Measurements from ENCODE around the gene PALMD. TPM values are rescaled to one million over a fixed set of nuclear protein-coding genes. Genes with fewer than 3 reads are reported as not detected.

PALMD gene
- total RNA-seq, 1 experiment from 2014 or later, result 0.31 TPM

DNA sequence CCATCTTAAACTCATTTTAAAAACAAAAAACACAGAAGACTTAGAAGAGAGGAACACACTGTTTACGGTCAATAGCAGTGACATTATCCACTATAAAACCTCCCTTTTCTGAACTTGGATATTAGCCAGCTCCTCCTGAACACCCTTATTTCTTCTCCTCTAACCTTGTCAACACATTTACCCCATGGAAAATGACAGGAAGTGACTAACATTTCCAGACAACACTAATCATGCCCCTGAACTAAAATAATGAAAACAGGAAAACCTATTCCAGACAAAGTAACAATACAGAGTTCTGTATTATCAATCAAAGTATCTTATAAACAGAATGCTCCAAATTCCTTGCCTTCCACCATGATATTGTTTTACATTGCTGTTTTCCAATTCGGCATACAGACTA is 45.3 kb downstream of the PALMD start:
- no peak for DNase-seq (ENCODE audit: low spot score)

DNA sequence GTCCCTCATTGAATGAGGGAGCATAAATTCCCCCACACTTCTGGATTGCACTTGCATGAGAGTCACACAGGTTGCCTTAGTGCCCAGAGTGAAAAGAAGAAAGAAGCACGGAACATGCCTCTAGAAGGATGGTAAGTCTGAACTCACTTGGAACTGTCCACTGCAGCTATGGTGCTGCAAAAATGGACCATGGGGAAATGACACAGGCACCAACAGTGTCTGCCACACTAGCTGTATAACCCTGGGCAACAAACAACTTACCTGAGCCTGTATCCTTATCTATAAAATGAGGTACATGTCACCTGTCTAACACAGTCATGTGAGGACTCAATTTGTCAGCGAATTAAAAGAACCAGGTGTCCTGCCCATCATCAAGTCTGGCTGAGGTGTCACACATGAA is 50.7 kb downstream of the PALMD start:
- DNase-seq (ENCODE audit: low spot score), result no peak

DNA sequence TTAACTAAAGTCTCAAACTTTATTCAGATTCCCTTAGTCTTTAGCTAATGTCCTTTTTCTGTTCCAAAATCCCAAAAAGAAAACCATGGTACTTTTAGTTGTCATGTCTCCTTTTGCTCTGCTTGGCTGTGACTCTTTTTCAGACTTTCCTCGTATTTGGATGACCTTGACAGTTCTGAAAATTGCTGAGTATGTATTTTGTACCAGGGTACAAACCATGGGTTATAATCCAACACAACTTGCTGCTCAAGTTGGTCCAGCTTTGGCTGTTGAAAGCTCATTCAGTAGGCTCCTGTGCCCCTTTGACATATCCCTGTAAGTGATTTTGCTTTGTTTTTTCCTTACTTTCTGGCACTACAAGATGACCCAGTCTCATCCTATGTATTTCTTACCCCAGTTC is 51.7 kb downstream of the PALMD start:
- DNase-seq (ENCODE audit: low spot score), result no peak

DNA sequence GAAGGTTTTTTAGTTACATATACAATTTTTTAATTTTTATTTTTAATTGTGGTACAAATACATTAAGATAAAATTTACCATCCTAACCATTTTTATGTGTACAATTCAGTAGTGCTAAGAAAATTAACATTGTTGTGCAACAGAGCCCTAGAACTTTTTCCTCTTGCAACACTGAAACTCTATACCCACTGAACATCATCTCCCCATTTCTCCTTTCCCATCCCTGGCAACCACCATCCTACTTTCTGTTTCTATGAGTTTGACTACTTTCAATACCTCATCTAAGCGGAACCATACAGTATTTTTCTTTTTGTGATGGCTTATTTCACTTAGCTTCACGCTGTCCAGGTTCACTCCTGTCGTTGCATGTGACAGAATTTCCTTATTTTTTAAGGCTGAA is 54.1 kb downstream of the PALMD start:
- DNase-seq (ENCODE audit: low spot score), result no peak

DNA sequence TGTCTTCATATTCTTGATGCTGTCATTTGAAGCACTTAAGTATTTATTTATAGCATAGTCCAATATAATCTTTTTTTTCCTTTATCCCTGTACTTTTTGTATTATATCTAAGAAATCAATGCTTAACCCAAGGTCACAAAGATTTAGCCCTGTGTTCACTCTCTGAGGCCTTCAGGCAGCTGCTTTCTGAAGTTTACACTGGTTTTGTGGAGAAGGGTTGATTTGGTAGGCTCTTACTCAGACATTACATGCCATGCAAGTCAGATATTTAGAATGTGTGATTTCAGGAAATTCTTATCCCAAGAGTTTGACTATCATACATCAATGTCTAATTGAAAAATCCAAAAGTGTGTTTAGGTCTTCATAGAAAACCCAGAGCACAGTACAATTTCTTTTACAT is 56.3 kb downstream of the PALMD start:
- DNase-seq (ENCODE audit: low spot score), result no peak

DNA sequence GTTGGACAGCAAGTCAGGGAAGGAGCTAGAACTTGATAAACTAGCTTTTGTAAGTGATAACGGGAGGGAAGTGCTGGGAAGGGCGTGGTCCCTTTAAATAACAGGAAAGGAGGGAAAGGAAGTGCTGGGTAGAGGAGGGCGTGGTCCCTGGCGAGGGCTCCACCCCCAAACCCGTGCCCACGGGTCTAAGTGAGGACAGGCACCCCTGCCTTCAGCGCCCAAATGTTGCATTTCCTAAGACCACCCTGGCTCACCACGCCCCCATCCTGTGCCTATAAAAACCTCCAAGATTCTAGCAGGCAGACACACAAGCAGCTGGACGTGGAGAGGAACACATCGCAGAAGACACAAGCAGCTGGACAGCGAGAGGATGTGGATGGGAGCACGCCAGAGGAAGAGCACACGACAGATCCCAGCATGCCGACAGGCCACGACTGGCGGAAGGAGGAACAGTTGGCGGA is 58.5 kb downstream of the PALMD start:
- DNase-seq (ENCODE audit: low spot score), result no peak

DNA sequence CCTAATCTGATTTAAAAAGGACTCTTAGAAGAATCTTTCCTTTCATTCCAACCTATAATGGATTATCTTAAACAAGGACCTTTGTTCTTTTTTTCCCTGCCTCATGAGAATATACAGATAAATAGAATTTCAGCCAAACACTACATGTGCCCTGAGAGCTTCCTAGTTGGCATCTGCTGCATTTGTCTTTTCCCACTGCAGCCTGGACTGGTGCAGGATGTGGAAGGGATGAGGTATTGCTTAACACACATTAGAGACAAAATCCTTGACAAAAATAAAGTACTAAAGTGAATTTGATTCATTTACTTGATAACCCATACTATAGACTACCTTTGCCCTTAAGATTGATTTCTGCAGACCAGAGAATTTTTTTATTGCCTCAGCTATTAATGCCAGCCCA is 59.5 kb downstream of the PALMD start:
- DNase-seq (ENCODE audit: low spot score), result no peak

DNA sequence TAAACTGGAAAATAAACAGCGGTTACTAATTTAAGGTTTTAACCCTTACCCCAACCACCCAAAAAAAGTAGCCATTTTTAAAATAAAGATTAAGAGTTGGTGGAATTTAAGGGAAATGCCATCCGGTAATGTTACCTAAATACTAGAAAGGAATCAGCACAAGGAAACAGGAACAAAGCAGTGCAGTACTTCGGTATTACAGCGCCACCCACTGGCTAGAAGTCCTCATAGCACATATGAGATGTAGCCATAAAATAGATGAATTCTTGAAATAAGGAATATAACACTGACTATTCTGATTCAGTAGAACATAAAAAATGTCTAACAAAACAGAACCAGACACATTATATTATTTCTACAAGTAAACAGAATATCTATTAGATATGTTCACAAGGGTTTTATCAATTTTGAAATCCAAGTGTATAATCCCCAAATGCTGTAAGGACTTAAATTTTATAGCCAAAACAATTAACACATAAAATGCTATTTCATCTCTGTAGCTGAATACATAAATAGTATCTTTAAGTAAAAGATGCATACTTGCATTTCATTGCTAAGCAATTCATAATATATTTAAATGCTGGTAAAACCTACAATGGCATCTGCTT is 61.7 kb downstream of the PALMD start:
- peak; percentile 80 for DNase-seq (ENCODE audit: low spot score)

DNA sequence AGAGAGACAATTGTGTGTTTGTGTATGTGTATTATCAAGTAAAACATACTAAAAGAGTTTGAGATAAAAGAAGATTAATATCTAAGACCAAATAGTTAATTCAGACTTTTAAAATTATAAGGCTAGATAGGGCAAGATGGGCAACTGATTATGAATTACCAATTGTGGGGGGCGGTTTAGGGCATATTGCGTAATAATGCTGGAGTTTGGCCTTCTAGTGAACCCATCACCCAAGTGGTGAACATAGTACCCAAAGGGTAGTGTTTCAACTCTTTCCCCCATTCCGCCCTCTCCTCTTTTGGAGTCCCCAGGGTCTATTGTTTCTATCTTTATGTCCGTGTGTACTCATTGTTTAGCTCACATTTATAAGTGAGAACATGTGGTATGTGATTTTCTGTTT is 65.1 kb downstream of the PALMD start:
- no peak for DNase-seq (ENCODE audit: low spot score)

DNA sequence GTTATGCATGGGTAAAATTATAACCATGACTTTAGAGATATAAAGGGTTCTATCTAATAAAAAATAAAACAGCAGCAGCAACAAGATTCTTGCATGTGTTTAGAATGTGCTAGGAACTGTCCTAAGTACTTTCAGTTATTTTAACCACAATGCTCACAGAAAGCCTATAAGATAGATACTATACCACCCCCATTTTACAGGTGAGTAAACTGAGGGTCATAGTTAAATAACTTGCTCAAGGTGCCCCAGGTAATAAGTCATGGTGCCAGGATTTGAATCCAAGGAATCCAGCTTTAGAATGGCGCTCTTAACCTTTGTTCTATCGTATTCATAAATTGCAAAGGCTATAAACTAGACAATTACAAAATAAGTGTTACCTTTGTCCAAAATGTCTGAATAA is 67.1 kb downstream of the PALMD start:
- no peak for DNase-seq (ENCODE audit: low spot score)

DNA sequence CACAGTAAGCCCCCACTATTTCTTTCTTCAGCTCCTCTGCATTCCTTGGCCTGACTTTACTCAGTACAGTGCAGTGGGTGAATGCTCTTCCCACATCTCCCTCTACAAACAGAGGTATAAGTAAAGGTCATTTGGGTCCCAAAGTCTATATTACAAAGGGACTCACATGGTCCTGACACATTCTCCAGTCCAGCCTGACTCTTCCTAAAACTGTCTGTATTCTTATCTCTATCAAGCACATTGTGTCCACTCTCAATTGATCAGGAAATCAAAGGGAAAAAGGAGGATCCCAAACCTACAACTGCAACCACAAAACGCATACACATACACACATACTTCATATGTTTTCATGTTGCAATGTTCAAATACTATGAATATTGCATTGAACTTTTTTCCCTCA is 71.1 kb downstream of the PALMD start:
- DNase-seq (ENCODE audit: low spot score), result no peak

DNA sequence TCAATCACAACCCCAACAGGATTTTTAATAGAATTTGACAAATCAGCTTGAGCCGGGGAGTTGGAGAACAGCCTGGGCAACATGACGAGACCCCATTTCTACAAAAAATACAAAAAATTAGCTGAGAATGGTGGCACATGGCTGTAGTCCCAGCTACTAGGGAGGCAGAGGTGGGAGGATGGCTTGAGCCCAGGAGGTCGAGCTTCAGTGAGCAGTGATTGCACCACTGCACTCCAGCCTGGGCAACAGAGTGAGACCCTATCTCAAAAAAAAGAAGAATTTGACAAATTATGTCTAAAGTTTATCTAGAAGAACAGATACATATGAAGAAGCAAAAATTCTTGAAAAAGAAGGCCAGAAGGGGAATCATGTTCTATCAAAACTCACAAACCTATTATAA is 77.3 kb downstream of the PALMD start:
- no peak for DNase-seq (ENCODE audit: low spot score)

DNA sequence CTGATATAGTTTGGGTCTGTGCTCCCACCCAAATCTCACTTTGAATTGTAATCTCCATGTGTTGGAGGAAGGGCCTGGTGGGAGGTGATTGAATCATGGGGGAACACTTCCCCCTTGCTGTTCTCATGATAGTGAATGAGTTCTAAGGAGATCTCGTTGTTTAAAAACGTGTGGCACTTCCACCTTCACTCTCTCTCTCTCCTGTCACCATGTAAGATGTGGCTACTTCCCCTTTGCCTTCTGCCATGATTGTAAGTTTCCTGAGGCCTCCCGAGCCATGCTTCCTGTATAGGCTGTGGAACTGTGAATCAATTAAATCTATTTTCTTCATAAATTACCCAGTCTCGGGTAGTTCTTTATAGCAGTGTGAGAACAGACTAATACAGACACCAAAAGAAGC is 80.1 kb downstream of the PALMD start:
- DNase-seq (ENCODE audit: low spot score), result no peak

DNA sequence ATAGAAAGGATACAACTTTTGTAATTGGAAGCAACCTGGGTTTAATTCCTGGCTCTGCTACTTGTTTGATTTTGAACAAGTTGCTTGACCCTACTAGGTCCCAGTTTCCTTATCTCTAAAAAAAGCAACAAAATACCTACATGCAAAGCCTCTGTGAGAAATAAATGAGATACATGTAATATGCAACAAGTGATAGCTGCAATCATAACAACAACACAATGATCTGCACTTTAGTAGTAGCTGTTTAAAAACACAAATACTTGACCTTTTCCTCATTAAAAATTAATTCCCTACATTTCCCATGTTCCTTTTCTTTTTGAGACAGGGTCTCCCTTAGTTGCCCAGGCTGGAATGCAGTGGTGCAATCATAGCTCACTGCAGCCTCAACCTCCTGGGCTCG is 80.5 kb downstream of the PALMD start:
- no peak for DNase-seq (ENCODE audit: low spot score)

DNA sequence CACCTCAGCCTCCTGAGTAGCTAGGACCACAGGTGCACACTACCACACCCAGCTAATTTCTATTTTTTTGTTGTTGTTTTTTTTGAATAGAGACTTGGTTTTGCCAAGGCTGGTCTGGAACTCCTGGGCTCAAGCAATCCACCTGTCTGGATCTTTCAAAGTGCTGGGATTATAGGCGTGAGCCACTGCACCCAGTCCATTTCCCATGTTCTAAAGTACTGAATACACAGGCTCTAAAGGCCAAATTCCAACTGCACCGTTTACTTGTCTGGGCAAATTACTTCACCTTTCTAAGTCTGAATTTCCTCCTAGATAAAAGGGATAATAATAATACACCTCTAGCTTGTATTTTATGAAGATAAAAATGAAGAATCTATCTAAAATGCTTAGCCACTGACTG is 80.9 kb downstream of the PALMD start:
- no peak for DNase-seq (ENCODE audit: low spot score)

DNA sequence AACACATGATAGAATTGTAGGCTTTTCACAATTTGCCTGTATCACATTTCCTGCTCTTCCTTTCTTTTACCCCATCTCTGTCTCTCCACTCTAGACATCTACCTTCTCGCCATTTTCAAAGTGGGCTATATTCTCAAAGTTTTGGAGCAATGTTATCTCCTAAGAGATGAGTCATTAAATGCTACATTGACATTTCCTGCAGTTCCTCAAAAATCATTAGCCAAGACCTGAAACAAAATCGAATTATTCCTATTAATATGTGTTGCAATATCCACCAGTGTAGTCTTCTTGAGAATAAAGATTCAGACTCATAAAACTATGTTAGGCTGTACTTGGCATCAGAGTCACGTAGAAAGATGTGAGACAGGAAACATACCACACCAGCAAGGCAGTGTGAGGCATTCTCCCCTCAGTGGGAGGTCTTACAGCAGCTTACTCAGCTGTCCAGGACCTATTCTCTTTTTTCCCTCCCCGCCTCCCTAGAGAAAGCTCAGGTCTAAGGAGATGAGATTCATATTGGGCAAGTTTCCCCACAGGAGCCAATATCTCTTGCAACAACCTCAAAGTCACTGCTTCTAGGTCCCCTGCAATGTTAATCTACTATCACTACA is 81.8 kb downstream of the PALMD start:
- no peak for DNase-seq (ENCODE audit: low spot score)

DNA sequence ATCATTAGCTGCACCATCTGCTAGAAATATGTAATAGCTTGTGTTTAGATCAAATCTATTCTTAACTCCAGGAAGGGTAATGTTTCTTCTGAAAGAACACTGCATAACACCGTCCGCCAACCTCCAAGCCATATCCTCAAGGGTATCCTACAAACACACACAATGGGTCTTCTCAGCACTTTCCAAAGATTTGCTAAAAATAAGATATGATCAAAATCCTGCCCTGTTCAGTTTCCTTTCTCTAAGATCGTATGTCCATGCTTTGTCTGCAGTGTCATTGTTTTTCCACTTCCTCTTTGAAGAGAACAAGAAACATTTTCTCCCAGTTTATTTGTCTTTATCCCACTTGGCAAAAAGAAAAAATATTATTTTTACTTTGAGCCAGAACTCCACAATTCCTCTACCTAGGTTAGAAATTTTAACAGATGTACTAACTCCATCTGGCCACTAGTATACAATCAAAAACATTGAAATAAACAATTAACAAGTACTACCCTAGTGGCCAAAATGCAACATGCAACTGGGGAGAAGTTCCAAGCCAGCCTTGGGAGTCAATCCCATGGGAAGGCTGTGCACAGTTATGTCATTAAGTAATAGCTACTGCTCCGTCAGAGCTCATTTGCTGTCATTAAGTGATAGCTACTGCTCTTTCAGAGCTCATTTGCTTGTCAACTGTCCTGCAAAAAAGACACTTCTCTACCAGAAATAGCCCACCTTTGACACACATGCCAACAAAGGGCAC is 82.8 kb downstream of the PALMD start:
- DNase-seq (ENCODE audit: low spot score), result peak; percentile 64

DNA sequence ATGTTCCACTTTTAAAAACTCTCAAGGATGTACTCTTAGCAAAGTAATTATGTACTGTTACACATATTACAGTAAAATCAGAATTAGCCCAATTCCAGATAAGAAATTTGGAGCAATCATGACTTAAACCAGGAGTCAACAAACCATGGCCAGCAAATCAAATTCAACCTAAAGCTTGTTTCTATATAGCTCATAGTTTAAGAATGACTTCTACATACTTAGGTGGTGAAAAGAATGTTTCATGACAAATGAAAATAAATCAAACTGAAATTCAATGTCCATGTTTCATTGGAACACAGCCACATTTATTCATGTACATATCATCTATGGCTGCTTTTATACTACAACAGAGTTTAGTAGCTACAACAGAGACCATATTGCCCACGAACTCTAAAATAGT is 85.5 kb downstream of the PALMD start:
- DNase-seq (ENCODE audit: low spot score), result no peak

DNA sequence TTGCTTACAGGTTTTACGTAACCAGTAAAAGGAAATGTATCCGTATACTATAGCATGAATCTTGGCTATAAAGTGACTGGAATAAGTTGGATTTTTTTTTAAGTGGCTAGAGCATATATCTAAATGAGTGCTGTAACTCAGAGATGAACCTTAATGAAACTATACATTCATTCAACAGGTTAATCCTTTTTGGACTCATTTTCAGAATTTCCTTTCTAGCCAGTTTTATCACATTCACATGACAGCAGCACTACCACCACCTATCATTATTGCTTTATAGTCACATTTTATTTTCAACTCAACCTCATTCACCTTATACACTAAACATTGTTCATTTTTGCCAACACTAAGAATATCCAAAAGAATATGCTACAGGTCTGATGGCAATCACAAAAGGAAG is 89.9 kb downstream of the PALMD start:
- no peak for DNase-seq (ENCODE audit: low spot score)

DNA sequence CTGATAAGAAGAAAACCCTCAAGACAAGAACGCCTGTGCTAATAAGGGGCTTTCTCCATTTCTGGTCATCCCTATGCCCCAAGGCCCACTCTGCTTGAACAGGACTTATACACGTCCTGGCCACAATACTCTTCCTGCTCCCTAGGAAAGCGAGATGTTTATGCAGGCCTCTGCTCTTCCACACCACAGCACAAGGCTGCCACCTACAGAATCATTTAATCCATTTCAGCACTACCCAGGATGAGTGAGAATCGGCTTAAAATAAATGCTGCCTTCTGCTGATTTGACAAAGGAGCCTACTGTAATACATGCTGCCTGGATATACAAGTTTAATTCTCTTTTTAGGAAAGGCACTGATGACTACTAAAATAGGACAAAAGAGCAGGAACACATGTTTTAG is 91.1 kb downstream of the PALMD start:
- peak; percentile 65 for DNase-seq (ENCODE audit: low spot score)

DNA sequence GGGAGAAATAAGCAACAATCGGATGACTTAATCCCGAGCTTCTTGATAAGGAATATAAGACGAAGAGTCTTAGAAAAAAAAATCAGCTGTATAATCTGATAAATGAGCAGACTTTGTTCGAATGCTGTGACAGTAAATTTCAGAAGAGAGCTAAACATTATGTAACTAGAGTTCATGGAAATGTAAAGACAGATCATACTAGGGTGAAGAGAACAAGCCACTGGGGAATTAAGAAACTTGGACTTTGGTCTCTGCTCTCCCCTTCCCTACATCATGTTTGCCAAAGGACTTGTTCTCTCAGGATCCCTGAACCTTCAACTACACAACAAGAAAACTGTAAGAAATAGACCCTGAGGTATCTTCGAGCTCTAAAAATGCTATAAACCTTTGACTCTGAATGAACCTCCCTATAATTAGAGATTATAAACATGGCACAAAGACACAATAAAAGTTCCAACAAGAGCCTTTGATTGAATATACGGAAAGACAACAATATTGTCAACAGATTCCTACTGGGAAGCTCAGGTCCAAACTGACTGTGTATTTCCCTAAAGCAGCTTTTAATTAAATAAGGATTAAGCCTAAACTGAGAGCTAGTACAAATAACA is 93.0 kb downstream of the PALMD start:
- DNase-seq (ENCODE audit: low spot score), result no peak

DNA sequence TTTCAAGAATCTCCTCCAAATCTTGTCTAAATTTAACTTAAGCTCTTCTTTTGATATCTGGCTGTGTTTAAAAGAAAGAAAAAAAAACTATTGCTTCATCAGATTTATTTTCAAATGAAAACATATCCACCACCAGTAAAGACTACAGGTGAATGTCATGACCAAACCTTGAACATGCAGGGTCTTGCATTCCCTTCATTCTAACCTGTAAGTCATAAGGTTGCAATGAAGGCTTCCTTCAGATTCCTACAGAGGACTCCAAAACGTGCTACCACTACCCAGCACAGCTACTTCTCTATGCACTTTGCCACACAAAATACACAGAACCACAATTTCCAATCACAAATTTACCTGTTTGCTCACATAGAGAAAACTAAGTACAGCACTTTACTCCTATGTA is 94.2 kb downstream of the PALMD start:
- no peak for DNase-seq (ENCODE audit: low spot score)

Measured in HT-29 (cell line).